Mesothelial cell of epicardium (in vitro differentiated cells): ENCODE data around the gene CAMKK2. TPM values are rescaled to one million over a fixed set of nuclear protein-coding genes. Genes with fewer than 3 reads are reported as not detected.

ENCODE experiments used
- DNase-seq, 2 experiments: peaks; one replicate each; pipeline ENCODE4 v3.0.0; 2021; ENCODE audit warnings: low spot score in 2 of 2; ENCODE audit not compliant: unreplicated experiment in 2 of 2
- H3K27ac Mint-ChIP-seq: 2 replicates; pipeline ENCODE4 v1.8.0; 2021; ENCODE audit warnings: mixed read lengths
- H3K27me3 Mint-ChIP-seq: 2 replicates; pipeline ENCODE4 v1.8.0; 2021; ENCODE audit warnings: low read depth, mixed read lengths
- H3K36me3 Mint-ChIP-seq: 2 replicates; pipeline ENCODE4 v1.8.0; 2021; ENCODE audit warnings: mixed read lengths
- H3K4me1 Mint-ChIP-seq: 2 replicates; pipeline ENCODE4 v1.8.0; 2021; ENCODE audit warnings: mixed read lengths
- H3K4me3 Mint-ChIP-seq: 2 replicates; pipeline ENCODE4 v1.8.0; 2021; ENCODE audit warnings: mild to moderate bottlenecking, moderate library complexity, mixed read lengths
- H3K9me3 Mint-ChIP-seq: 2 replicates; pipeline ENCODE4 v1.8.0; 2021; ENCODE audit warnings: mixed read lengths
- total RNA-seq: library from RNA; stranded (reverse); gene quantifications from 3 replicates; pipeline ENCODE4 v1.2.1, GENCODE V29; 2021
- TF ChIP-seq, protein P1 (sequence below): fragments of 200-600 bp; sonication (generic); IDR thresholded peaks from one replicate; pipeline ENCODE4 v1.5.0; 2021; ENCODE audit warnings: antibody characterized with exemption; ENCODE audit not compliant: unreplicated experiment

Gene CAMKK2
- total RNA-seq, 1 donor from 2014 or later: 27.6 TPM

GRCh38 chr12:121252712-121253345 lies 43.7 kb downstream of the CAMKK2 start:
- Mint-ChIP-seq H3K27me3 (no peaks in the 10 kb centered on the region), H3K9me3 (no peaks in the 10 kb centered on the region), H3K27ac (no peak overlapping the region), H3K36me3 (peaks cover 42% of the 10 kb centered on the region), H3K4me1 (no peaks in the 10 kb centered on the region), H3K4me3 (no peak overlapping the region)
- TF ChIP-seq, protein P1, sequence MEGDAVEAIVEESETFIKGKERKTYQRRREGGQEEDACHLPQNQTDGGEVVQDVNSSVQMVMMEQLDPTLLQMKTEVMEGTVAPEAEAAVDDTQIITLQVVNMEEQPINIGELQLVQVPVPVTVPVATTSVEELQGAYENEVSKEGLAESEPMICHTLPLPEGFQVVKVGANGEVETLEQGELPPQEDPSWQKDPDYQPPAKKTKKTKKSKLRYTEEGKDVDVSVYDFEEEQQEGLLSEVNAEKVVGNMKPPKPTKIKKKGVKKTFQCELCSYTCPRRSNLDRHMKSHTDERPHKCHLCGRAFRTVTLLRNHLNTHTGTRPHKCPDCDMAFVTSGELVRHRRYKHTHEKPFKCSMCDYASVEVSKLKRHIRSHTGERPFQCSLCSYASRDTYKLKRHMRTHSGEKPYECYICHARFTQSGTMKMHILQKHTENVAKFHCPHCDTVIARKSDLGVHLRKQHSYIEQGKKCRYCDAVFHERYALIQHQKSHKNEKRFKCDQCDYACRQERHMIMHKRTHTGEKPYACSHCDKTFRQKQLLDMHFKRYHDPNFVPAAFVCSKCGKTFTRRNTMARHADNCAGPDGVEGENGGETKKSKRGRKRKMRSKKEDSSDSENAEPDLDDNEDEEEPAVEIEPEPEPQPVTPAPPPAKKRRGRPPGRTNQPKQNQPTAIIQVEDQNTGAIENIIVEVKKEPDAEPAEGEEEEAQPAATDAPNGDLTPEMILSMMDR: no peak
- no peak for DNase-seq

DNA sequence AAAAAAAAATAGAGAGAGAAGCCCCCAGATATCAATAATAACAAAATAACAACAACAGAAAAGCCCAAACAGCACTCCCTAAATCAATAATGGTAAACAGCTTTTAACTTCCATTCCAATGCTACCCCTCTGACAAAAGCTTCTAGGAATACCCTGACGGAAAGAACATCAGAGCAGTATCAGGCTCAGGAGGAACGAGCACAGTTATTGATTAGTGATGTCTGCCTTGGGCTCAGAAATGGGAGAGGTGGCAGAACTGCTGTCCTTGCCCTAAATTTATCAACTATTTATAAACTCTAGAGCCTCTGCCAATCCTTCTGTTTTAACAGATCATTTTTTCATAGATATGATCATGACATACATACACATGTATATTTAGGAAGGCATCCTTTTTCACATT lies 44.7 kb downstream of the CAMKK2 start:
- Mint-ChIP-seq H3K9me3 (no peaks in the 10 kb centered on the region), H3K27me3 (no peaks in the 10 kb centered on the region), H3K4me3 (no peak overlapping the region), H3K27ac (no peak overlapping the region), H3K4me1 (no peaks in the 10 kb centered on the region), H3K36me3 (peaks cover 41% of the 10 kb centered on the region)
- DNase-seq: no peak
- TF ChIP-seq, protein P1: no peak

GRCh38 chr12:121250359-121250758 lies 46.1 kb downstream of the CAMKK2 start:
- H3K4me3 Mint-ChIP-seq: no peak overlapping the region
- H3K27me3 Mint-ChIP-seq: no peaks in the 10 kb centered on the region
- TF ChIP-seq, protein P1: no peak
- no peaks in the 10 kb centered on the region for H3K9me3 Mint-ChIP-seq
- no peak for DNase-seq
- H3K27ac Mint-ChIP-seq: no peak overlapping the region
- peaks cover 30% of the 10 kb centered on the region for H3K36me3 Mint-ChIP-seq
- H3K4me1 Mint-ChIP-seq: no peaks in the 10 kb centered on the region

DNA sequence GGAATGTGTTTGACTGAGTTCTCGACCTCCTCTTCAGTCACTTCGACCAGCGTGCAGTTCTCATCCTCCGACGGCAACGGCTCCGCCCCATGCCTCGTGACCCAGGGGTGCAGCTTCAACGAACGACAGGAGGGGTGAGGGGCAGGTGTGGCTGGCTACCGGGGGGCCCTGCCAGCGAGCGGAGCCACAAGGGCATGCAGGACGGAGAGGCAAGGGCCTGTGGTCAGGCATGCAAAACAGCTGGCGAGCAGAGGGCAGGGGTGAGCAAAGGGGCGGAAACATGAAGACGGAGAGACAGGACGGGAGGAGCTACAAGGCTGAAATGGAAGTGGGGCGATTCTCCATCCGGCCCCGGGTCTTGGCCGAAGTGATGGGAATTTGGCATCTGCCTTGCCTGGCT lies 47.9 kb downstream of the CAMKK2 start:
- H3K36me3 Mint-ChIP-seq: peaks cover 21% of the 10 kb centered on the region
- H3K9me3 Mint-ChIP-seq: no peaks in the 10 kb centered on the region
- no peak overlapping the region for H3K27ac Mint-ChIP-seq
- DNase-seq: no peak
- no peaks in the 10 kb centered on the region for H3K4me1 Mint-ChIP-seq
- no peak overlapping the region for H3K4me3 Mint-ChIP-seq
- H3K27me3 Mint-ChIP-seq: no peaks in the 10 kb centered on the region
- TF ChIP-seq, protein P1: no peak

DNA sequence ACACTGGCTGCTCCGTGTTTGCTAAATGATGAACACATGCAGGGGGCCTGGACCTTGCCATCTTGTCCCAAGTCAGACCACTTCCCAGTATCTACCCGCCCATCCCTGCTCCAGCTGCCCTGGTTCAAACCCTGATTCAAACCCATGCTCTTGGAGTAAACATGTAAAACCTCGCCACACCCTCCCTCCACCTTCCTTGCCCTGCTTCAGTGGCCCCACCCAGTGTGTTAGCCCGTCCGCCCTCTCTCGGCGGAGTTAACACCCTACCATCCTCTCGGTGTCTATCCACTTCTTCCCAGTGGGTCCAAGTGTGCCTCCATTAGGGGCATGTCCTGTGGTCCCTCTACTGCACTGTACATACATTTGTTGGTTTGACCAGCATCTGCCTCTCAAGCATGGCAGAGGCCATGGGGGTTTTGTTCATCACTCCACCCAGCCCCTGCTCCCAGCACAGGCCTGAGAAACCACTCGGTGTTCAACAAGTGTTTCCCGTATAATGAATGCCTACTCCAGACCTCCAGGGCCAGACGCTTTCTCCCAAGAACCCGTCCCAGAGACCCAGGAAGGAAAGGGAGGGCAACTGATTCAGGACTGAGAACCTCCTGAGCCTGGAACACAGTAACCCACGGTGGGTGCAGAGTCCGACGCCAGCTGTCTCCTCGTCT lies 49.5 kb downstream of the CAMKK2 start:
- Mint-ChIP-seq H3K4me1 (no peaks in the 10 kb centered on the region), H3K9me3 (no peaks in the 10 kb centered on the region), H3K27me3 (no peaks in the 10 kb centered on the region), H3K27ac (no peak overlapping the region), H3K4me3 (no peak overlapping the region), H3K36me3 (peaks cover 13% of the 10 kb centered on the region)
- TF ChIP-seq, protein P1: no peak
- no peak for DNase-seq
